PC-3 (cell line): ENCODE results near the gene INPP5D.

ENCODE experiments used
- CTCF ChIP-seq: fragments of 300-600 bp; sonication (generic); conservative IDR thresholded peaks from 2 replicates; pipeline ENCODE4 v1.5.1; 2017; ENCODE audit warnings: antibody characterized with exemption, low read depth, mild to moderate bottlenecking, low read length
- EZH2 ChIP-seq: fragments of 300-600 bp; sonication (generic); IDR thresholded peaks from one replicate; pipeline ENCODE4 v1.6.1; 2017; ENCODE audit warnings: antibody characterized with exemption, mild to moderate bottlenecking, low read length; ENCODE audit not compliant: unreplicated experiment
- EZH2phosphoT487 ChIP-seq: fragments of 300-600 bp; sonication (generic); IDR thresholded peaks from 2 replicates; pipeline ENCODE4 v1.6.1; 2018; ENCODE audit warnings: mild to moderate bottlenecking, antibody characterized with exemption, low read length, borderline replicate concordance

GRCh38 chr2:233131936-233132720 lies 72.0 kb downstream of the INPP5D start:
- no peak for TF ChIP-seq CTCF
- TF ChIP-seq EZH2, result no peak
- no peak for TF ChIP-seq EZH2phosphoT487
